DMS79 (cell line): ENCODE measurements around the gene KIAA1755.

Experiments used
- DNase-seq: peaks from one replicate; lab custom pipeline; 2025; lab: John Stamatoyannopoulos, UW

Gene KIAA1755

GRCh38 chr20:38241201-38241600 is 19.3 kb downstream of the KIAA1755 start:
- DNase-seq, result no peak

DNA sequence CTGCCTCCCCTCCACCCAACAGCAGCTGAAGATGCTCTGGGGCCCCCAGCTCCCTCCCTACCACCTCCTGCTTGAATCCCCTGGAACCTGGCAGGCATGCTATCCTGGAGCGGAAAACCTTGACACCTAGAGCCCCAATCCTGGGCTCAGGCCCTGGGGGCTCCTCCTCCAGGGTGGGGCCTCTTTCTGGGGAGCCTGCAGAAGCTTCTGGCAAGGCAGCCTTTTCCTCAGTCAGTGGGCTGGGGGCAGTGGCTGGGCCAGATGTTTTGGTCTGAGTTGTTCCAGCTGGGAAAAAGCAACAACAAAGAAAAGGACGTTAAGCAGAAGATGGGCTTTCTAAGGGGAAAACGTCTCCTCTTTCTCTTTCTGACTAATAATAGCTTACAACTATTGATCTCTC is 21.1 kb downstream of the KIAA1755 start:
- DNase-seq, result no peak

GRCh38 chr20:38238829-38239228 is 21.7 kb downstream of the KIAA1755 start:
- DNase-seq, result no peak

- DNase-seq, result no peak
Observed at GRCh38 chr20:38237381-38237780, 23.2 kb downstream of the KIAA1755 start.

- no peak for DNase-seq
Observed at GRCh38 chr20:38231531-38232121, 28.9 kb downstream of the KIAA1755 start.

DNA sequence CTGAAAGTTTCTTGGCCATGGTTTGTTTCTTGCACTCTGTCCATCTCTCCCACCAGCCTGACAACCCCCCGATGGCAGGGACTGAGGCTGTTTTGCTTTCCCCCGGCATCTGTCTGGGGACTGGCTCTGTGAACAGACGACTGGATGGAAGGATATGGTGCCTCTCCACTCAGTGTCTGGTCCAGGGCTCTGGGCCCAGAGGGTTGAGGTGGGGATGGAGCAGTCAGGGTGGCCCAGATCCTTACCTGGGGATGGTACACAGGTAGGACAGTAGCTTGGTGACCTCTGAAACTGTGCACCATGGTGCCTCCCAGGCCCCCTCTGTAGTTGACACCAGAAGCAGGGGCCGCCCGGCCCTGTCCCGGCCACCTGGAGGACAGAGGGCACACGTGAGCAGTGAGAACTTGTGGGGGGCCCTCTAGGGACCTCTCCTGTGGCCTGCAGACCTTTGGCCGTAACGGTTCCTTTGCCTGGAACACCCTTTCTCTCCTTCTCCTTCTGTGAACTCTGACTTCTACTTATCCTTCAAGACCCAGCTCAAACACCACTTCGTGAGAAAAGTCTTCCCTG is 29.5 kb downstream of the KIAA1755 start:
- DNase-seq, result no peak

DNA sequence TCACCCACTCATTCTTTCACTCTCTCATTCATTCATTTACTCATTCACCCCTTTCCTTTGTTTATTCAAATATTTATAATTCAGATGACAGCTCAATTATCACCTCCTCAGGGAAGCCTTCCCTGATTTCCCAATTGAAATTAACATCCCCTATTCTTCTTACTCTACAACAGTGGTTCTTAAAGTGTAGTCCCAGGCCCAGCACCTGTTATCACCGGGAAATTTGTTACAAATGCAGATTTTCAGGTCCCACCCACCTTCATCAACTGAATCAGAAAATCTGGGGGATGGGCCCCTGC is 30.3 kb downstream of the KIAA1755 start:
- no peak for DNase-seq

DNA sequence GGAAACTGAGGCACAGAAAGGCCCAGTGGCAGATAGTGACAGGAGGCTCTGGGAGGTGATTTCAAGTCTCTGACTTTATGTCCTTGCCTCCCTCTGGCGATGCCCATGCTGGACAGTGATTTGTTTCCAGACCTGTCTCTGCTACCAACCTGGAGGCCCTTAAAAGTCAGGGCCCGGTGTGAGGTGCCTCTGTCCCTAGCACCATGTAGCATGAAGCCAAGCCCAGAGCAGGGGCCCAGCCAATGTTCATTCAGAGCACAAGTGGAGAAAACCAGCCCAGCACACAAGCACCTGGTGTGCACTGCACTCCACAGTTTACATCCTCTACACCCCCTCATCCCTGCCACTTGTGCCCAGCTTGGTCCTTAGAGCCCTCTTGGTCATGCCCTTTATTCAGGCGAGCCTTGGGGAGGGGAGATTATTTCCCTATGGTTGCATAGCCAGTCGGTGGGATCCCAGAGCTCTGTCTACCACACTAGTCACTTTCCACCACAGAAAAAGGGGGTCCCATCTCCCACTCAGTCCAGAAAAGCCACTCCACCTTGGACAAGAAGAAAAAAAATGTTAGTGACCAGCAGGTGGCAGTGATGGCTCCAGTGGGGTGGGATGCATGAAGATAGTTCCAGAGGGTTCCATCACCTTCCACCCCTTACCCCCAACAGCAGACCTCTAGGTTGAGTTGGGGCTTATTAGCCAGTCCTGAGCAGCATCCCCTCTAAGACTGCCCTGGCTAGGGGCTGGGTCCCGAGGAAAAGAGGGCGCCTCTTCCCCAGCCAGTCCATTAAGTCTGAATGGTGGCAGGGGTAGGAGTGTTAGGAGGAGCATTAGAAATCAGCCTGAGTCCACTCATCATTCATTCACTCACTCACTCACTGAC is 30.9 kb downstream of the KIAA1755 start:
- DNase-seq, result no peak

- no peak for DNase-seq
Observed at GRCh38 chr20:38228436-38228835, 32.1 kb downstream of the KIAA1755 start.

- no peak for DNase-seq
Observed at GRCh38 chr20:38227420-38228360, 32.8 kb downstream of the KIAA1755 start.

DNA sequence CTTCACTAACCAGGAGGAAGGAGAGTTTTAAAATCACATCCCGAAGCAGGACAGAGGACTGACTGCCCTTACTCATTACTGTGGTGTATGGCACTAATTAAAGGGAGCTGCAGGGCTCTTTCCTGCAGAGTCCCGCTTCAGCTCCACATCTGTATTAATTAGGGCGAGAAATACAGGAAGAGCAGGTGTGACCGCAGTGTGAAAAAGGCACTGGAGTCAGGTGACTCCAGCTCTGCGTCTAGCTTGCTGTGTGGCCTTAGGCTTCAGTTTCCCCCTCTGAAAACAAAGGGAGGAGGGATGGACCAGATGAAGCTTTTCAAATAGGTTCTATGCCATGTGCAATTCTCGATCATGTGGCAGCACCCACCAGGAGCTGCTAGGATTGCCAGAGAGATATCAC is 34.0 kb downstream of the KIAA1755 start:
- DNase-seq, result no peak

DNA sequence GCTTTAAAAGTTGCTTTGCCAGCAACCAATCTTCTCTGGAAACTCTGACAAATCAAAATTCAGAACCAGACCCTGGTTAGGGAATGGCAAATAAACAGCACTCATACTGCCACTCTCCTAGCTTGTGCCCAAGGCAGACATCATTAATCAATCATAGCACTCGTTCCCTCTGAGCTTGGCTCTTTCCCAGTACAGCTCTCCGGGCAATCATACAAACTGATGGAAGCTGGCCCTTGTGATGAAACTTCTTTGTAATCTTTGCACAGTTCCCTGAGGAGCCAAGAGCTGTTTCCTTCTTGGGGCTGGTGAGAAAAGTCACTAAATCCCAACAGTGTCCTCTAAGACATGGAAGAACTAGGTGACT is 34.7 kb downstream of the KIAA1755 start:
- DNase-seq, result no peak

GRCh38 chr20:38225240-38225899 is 35.2 kb downstream of the KIAA1755 start:
- DNase-seq, result no peak

GRCh38 chr20:38224531-38224930 is 36.0 kb downstream of the KIAA1755 start:
- DNase-seq, result no peak

DNA sequence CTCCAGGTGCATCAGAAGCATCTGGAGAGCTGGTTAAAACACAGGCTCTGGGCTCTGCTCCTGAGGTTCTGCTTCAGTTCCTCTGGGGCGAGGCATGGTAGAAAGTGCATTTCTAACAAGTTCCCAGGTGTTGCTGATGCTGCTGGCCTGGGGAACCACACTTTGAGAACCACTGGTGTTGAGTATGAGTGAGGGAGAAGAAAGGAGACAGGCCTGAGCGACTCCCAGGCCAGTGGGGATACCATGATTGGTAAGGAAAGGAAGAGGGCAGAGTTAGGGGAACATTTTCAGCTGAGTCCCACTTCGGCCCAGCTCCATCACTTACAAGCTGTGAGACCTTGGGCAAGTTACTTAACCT is 36.8 kb downstream of the KIAA1755 start:
- DNase-seq, result no peak

GRCh38 chr20:38222923-38223742 is 37.4 kb downstream of the KIAA1755 start:
- no peak for DNase-seq

DNA sequence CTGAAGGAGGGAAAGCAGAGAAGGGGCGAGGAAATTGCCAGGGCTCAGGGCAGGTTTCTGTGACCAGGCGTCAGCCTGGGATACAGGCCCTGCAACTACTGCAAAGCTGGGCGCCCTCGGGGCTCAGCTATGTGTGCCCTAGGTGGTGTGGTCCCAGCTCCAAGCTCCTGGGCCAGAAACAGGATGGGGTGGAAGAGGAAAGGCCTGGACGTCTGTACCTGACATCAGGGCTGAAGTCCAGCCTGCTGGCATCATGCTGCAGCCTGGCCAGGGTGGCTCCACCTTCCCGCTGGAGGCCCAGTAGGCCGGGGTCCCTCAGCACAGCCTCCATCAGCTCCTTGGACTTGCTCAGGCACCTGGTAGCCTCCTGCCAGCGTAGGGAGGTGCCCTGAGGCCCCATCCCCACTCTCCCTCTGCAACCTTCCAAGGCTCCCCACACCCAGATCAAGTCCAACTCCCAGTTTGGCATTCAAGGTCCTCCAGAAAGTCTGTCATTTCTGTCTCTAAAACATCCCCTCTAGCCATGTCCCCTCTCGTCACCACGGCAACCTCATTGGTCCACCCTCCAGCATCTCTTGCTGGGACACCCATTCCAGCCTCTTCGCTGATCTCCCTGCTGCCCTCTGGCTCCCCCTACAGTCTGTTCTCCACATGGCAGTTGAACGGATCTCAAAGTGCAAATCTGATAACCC is 38.2 kb downstream of the KIAA1755 start:
- peak; percentile 23 for DNase-seq

DNA sequence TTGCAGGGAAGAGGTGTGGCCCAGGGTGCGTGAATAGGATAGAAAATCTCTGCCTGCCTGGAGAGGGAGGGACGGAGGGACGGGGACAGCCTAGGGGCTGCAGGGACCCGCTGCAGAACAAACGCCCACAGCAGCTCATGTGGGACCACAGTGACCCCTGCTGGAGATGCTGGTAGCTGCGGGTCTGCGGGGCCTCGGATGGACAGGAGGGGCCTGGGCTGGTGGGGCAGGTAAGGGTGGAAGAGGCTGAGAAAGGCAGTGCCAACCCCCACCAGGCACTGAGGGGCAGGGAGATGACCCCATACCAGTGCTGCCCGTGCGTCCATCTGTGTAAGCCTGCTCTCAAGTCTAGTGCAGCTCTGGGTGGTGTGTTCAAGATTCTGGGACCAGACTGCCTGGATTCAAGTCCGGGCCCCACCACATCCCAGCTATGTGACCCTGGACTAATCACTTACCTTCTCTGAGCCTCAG is 39.4 kb downstream of the KIAA1755 start:
- peak; percentile 34 for DNase-seq

DNA sequence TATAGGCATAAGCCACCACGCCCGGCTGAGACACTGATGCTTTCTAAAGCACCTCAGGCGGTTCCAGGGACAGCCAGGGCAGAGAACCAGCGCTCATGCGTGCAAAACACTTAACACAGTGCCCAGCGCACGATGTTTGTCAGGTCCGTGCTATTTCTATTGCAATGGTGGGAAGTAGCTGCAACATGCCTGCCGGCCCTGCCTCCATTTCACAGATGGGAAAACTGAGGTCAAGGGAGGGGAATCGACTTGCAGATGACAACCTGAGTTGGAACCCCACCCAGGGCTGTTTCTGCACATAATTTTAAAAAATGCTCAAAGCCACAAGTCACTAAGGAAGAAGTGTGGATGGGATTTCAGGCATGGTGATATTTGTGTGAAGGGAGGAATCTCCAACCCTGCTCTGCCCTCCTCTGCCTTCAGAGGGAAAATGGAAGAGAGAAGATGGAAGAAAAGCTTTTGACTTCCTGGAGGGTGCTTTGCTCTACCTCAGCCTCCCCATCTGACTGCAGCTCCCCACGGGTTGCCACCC is 39.9 kb downstream of the KIAA1755 start:
- DNase-seq, result no peak
